Neural progenitor cell (in vitro differentiated cells): Measurements from ENCODE around the gene LHX6. TPM values are rescaled to one million over a fixed set of nuclear protein-coding genes. Genes with fewer than 3 reads are reported as not detected.
A peak's percentile ranks its signal among the peaks of the same experiment; 100 is the strongest.

Experiments used
- DNase-seq: peaks from one replicate; pipeline ENCODE4 v3.0.0-alpha.2; 2016; ENCODE audit warnings: low spot score
- H2AFZ ChIP-seq: fragments of 200-600 bp; sonication (generic); replicated peaks from 2 replicates; pipeline ENCODE4 v1.6.1; 2016; ENCODE audit warnings: antibody characterized with exemption
- H3F3A ChIP-seq: fragments of 200-600 bp; sonication (generic); 2 replicates; pipeline ENCODE4 v1.6.1; 2016; ENCODE audit warnings: antibody characterized with exemption, low read depth
- H3K27ac ChIP-seq: fragments of 200-600 bp; sonication (generic); 2 replicates; pipeline ENCODE4 v1.5.1; 2016; ENCODE audit warnings: mild to moderate bottlenecking
- H3K27me3 ChIP-seq: fragments of 200-600 bp; sonication (generic); 2 replicates; pipeline ENCODE4 v1.6.1; 2016; ENCODE audit warnings: mild to moderate bottlenecking, moderate library complexity
- H3K36me3 ChIP-seq: fragments of 200-600 bp; sonication (generic); 2 replicates; pipeline ENCODE4 v1.5.1; 2016
- H3K4me1 ChIP-seq: fragments of 200-600 bp; sonication (generic); 2 replicates; pipeline ENCODE4 v1.6.1; 2016; ENCODE audit warnings: mixed run types
- H3K4me2 ChIP-seq: fragments of 200-600 bp; sonication (generic); 2 replicates; pipeline ENCODE4 v1.6.1; 2016
- H3K4me3 ChIP-seq: fragments of 200-600 bp; sonication (generic); 2 replicates; pipeline ENCODE4 v1.5.1; 2016
- H3K79me2 ChIP-seq: fragments of 200-600 bp; sonication (generic); 2 replicates; pipeline ENCODE4 v1.6.1; 2016; ENCODE audit warnings: low read depth
- H3K9ac ChIP-seq: fragments of 200-600 bp; sonication (generic); 2 replicates; pipeline ENCODE4 v1.6.1; 2016
- H3K9me3 ChIP-seq: fragments of 200-600 bp; sonication (generic); 2 replicates; pipeline ENCODE4 v1.5.1; 2016; ENCODE audit warnings: low read depth
- H4K20me1 ChIP-seq: fragments of 200-600 bp; sonication (generic); 2 replicates; pipeline ENCODE4 v1.6.1; 2016; ENCODE audit warnings: low read depth
- H3K27ac Mint-ChIP-seq: 3 replicates; pipeline ENCODE4 v1.8.0; 2021; ENCODE audit warnings: mixed read lengths
- H3K27me3 Mint-ChIP-seq: 2 replicates; pipeline ENCODE4 v1.8.0; 2022; ENCODE audit warnings: low read depth, mild to moderate bottlenecking, inconsistent platforms, moderate library complexity, mixed read lengths; ENCODE audit not compliant: insufficient read depth
- H3K36me3 Mint-ChIP-seq: 3 replicates; pipeline ENCODE4 v1.8.0; 2021; ENCODE audit warnings: mixed read lengths
- H3K4me1 Mint-ChIP-seq: 3 replicates; pipeline ENCODE4 v1.8.0; 2021; ENCODE audit warnings: mixed read lengths
- H3K4me3 Mint-ChIP-seq: 3 replicates; pipeline ENCODE4 v1.8.0; 2021; ENCODE audit warnings: mild to moderate bottlenecking, moderate library complexity, mixed read lengths
- H3K9me3 Mint-ChIP-seq: 3 replicates; pipeline ENCODE4 v1.8.0; 2020; ENCODE audit warnings: mixed read lengths
- CTCF ChIP-seq: fragments of 200-600 bp; sonication (generic); IDR thresholded peaks from 2 replicates; pipeline ENCODE4 v1.5.1; 2017; ENCODE audit warnings: antibody characterized with exemption, mild to moderate bottlenecking
- EZH2 ChIP-seq: fragments of 200-600 bp; sonication (generic); IDR thresholded peaks from 2 replicates; pipeline ENCODE4 v1.6.1; 2017; ENCODE audit warnings: antibody characterized with exemption, mild to moderate bottlenecking, moderate library complexity
- EZH2phosphoT487 ChIP-seq: fragments of 200-600 bp; sonication (generic); IDR thresholded peaks from 2 replicates; pipeline ENCODE4 v1.6.1; 2017; ENCODE audit warnings: antibody characterized with exemption
- total RNA-seq: library from RNA; depleted of rRNA; stranded (reverse); fragments of >200 nt; gene quantifications from 2 replicates; pipeline ENCODE4 v1.2.3, GENCODE V29; 2015; ENCODE audit warnings: low replicate concordance

Gene LHX6
- total RNA-seq, 1 donor from 2014 or later: not detected

GRCh38 chr9:122274055-122274454 lies 45.3 kb upstream of the LHX6 start:
- Histone ChIP-seq H2AFZ (no peak overlapping the region), H3K27me3 (no peaks in the 10 kb centered on the region), H3K4me1 (no peaks in the 10 kb centered on the region), H3K79me2 (peaks cover 37% of the 10 kb centered on the region), H3K9me3 (peaks cover 3% of the 10 kb centered on the region), H3K36me3 (no peaks in the 10 kb centered on the region), H3F3A (no peaks in the 10 kb centered on the region), H3K4me3 (no peak overlapping the region), H3K27ac (no peak overlapping the region), H4K20me1 (no peaks in the 10 kb centered on the region), H3K9ac (no peak overlapping the region), H3K4me2 (no peak overlapping the region)
- TF ChIP-seq EZH2: no peak
- TF ChIP-seq CTCF: no peak
- no peak for TF ChIP-seq EZH2phosphoT487
- Mint-ChIP-seq H3K36me3 (peaks cover 44% of the 10 kb centered on the region), H3K4me1 (no peaks in the 10 kb centered on the region), H3K27ac (no peak overlapping the region), H3K27me3 (no peaks in the 10 kb centered on the region), H3K4me3 (no peak overlapping the region), H3K9me3 (peaks cover 26% of the 10 kb centered on the region)
- no peak for DNase-seq

GRCh38 chr9:122268041-122268814 lies 39.5 kb upstream of the LHX6 start:
- H3K4me2 ChIP-seq: no peak overlapping the region
- peaks cover 13% of the 10 kb centered on the region for H3K4me1 ChIP-seq
- H3K27ac ChIP-seq: no peak overlapping the region
- no peak overlapping the region for H2AFZ ChIP-seq
- Mint-ChIP-seq H3K4me3 (no peak overlapping the region), H3K27me3 (no peaks in the 10 kb centered on the region), H3K36me3 (peaks cover 6% of the 10 kb centered on the region), H3K27ac (no peak overlapping the region), H3K9me3 (no peaks in the 10 kb centered on the region), H3K4me1 (peaks cover 14% of the 10 kb centered on the region)
- H3K4me3 ChIP-seq: no peak overlapping the region
- H3F3A ChIP-seq: peaks cover 14% of the 10 kb centered on the region
- H3K27me3 ChIP-seq: no peaks in the 10 kb centered on the region
- H3K36me3 ChIP-seq: no peaks in the 10 kb centered on the region
- H3K79me2 ChIP-seq: peaks cover 46% of the 10 kb centered on the region
- peaks cover under 1% of the 10 kb centered on the region for H4K20me1 ChIP-seq
- H3K9ac ChIP-seq: no peak overlapping the region
- TF ChIP-seq EZH2 (no peak), CTCF (no peak), EZH2phosphoT487 (no peak)
- DNase-seq: no peak
- H3K9me3 ChIP-seq: no peaks in the 10 kb centered on the region

DNA sequence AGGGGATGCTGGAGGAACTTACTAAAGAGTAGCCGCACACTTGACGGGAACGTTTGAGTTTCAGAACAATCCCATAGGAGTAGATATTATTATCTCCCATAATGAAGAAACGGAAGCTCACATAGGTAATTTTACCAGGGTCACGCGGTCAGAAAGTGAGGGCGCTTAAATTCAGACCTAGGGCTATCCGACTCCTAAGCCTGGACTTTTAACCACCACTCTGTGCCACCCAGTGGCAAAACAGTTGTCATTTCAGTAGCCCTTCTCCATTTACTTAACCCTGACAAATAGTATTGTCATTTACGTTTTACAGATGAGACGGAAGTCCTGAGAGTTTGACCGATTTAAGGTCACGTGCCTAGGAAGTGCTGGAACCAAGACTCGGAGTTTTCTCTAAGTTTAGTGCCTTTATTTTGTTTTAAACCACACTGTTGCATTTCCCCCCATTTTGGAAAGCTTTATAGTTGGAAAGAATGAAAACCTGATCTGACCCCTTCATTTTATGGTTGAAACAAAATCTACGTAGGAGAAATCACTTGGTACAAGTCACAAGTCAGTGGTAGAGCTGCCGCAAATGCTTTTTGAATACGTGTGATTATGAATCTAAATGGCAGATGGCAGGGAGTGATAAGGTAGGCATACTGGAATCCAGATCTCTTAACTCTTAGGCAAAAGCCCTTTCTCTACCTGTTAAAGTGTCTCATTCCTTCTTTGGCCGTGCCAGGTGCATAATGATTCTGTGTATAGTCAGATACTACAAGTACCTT lies 36.6 kb upstream of the LHX6 start:
- Histone ChIP-seq H3K79me2 (peaks cover 59% of the 10 kb centered on the region), H3K4me2 (peak overlapping the region; percentile 100), H3F3A (peaks cover 14% of the 10 kb centered on the region), H3K4me1 (peaks cover 13% of the 10 kb centered on the region), H4K20me1 (peaks cover 7% of the 10 kb centered on the region), H3K27me3 (no peaks in the 10 kb centered on the region), H3K9ac (peak overlapping the region; percentile 71), H3K36me3 (no peaks in the 10 kb centered on the region), H3K4me3 (peak overlapping the region; percentile 89), H3K9me3 (no peaks in the 10 kb centered on the region), H2AFZ (peak overlapping the region; percentile 89), H3K27ac (peak overlapping the region; percentile 84)
- peaks cover 4% of the 10 kb centered on the region for H3K36me3 Mint-ChIP-seq
- peak; percentile 6 for TF ChIP-seq CTCF
- TF ChIP-seq EZH2: no peak
- no peak for TF ChIP-seq EZH2phosphoT487
- H3K9me3 Mint-ChIP-seq: no peaks in the 10 kb centered on the region
- DNase-seq: no peak
- peaks cover 2% of the 10 kb centered on the region for H3K27me3 Mint-ChIP-seq
- H3K4me1 Mint-ChIP-seq: peaks cover 17% of the 10 kb centered on the region
- H3K4me3 Mint-ChIP-seq: peak overlapping the region; percentile 99
- peak overlapping the region; percentile 94 for H3K27ac Mint-ChIP-seq
